ENCODE data around the gene ATM.
A peak's percentile ranks its signal among the peaks of the same experiment; 100 is the strongest.

ATM gene

GRCh38 chr11:108221911-108222573 is 825 bp upstream of the ATM start:
- Histone ChIP-seq H3K27me3 (ENCODE audit: insufficient read depth, poor library complexity, severe bottlenecking) (no peaks in the 10 kb centered on the region), H3K27ac (replicated peaks) (peak overlapping the region; percentile 83), H3K4me3 (replicated peaks; ENCODE audit: insufficient read depth, low read length) (peak overlapping the region; percentile 58)
- no peak for DNase-seq (ENCODE audit: low read depth in 1 of 2, low spot score in 1 of 2)
- no peak for TF ChIP-seq CTCF (IDR thresholded peaks at IDR 0.05; ENCODE audit: insufficient read depth, low read length)
- TF ChIP-seq POLR2AphosphoS5 (IDR thresholded peaks at IDR 0.05; ENCODE audit: low read depth) = no peak
- TF ChIP-seq GABPA (IDR thresholded peaks at IDR 0.05; ENCODE audit: low read depth) = no peak; the same call in 1 of the 2 replicates
- TF ChIP-seq, protein P1, sequence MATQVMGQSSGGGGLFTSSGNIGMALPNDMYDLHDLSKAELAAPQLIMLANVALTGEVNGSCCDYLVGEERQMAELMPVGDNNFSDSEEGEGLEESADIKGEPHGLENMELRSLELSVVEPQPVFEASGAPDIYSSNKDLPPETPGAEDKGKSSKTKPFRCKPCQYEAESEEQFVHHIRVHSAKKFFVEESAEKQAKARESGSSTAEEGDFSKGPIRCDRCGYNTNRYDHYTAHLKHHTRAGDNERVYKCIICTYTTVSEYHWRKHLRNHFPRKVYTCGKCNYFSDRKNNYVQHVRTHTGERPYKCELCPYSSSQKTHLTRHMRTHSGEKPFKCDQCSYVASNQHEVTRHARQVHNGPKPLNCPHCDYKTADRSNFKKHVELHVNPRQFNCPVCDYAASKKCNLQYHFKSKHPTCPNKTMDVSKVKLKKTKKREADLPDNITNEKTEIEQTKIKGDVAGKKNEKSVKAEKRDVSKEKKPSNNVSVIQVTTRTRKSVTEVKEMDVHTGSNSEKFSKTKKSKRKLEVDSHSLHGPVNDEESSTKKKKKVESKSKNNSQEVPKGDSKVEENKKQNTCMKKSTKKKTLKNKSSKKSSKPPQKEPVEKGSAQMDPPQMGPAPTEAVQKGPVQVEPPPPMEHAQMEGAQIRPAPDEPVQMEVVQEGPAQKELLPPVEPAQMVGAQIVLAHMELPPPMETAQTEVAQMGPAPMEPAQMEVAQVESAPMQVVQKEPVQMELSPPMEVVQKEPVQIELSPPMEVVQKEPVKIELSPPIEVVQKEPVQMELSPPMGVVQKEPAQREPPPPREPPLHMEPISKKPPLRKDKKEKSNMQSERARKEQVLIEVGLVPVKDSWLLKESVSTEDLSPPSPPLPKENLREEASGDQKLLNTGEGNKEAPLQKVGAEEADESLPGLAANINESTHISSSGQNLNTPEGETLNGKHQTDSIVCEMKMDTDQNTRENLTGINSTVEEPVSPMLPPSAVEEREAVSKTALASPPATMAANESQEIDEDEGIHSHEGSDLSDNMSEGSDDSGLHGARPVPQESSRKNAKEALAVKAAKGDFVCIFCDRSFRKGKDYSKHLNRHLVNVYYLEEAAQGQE (IDR thresholded peaks at IDR 0.05; ENCODE audit: insufficient replicate concordance, low read depth) = peak; percentile 44
- TF ChIP-seq SPI1 (IDR thresholded peaks at IDR 0.05; ENCODE audit: borderline replicate concordance, low read depth) = no peak

GRCh38 chr11:108223348-108224149 is 682 bp downstream of the ATM start:
- Histone ChIP-seq H3K27ac (replicated peaks) (peak overlapping the region; percentile 83), H3K4me3 (replicated peaks; ENCODE audit: insufficient read depth, low read length) (peak overlapping the region; percentile 82), H3K27me3 (ENCODE audit: insufficient read depth, poor library complexity, severe bottlenecking) (no peaks in the 10 kb centered on the region)
- TF ChIP-seq SPI1 (IDR thresholded peaks at IDR 0.05; ENCODE audit: borderline replicate concordance, low read depth) (no peak), CTCF (IDR thresholded peaks at IDR 0.05; ENCODE audit: insufficient read depth, low read length) (no peak), POLR2AphosphoS5 (IDR thresholded peaks at IDR 0.05; ENCODE audit: low read depth) (no peak), GABPA (IDR thresholded peaks at IDR 0.05; ENCODE audit: low read depth) (peak; percentile 21)
- TF ChIP-seq, protein P1 (IDR thresholded peaks at IDR 0.05; ENCODE audit: insufficient replicate concordance, low read depth) = no peak
- DNase-seq (ENCODE audit: low read depth in 1 of 2, low spot score in 1 of 2) = peak in 1 of 2 experiments; percentile 17

- H3K27ac ChIP-seq (replicated peaks) = peak overlapping the region; percentile 83
- DNase-seq (ENCODE audit: low read depth in 1 of 2, low spot score in 1 of 2) = no peak
- TF ChIP-seq SPI1 (IDR thresholded peaks at IDR 0.05; ENCODE audit: borderline replicate concordance, low read depth) (no peak), CTCF (IDR thresholded peaks at IDR 0.05; ENCODE audit: insufficient read depth, low read length) (no peak), GABPA (IDR thresholded peaks at IDR 0.05; ENCODE audit: low read depth) (no peak), POLR2AphosphoS5 (IDR thresholded peaks at IDR 0.05; ENCODE audit: low read depth) (no peak)
- TF ChIP-seq, protein P1 (IDR thresholded peaks at IDR 0.05; ENCODE audit: insufficient replicate concordance, low read depth) = no peak
- no peaks in the 10 kb centered on the region for H3K27me3 ChIP-seq (ENCODE audit: insufficient read depth, poor library complexity, severe bottlenecking)
- peak overlapping the region; percentile 82 for H3K4me3 ChIP-seq (replicated peaks; ENCODE audit: insufficient read depth, low read length)
Measured at GRCh38 chr11:108224366-108224765, 1.5 kb downstream of the ATM start.
